Astrocyte of the cerebellum (primary cell): ENCODE data around the gene NFAT5.

Source experiments
- DNase-seq: peaks from one replicate; pipeline ENCODE4 v3.0.0-alpha.2; 2011; ENCODE audit warnings: low read depth
- H3K4me3 ChIP-seq: 2 replicates; pipeline ENCODE4 v1.5.1; 2011; ENCODE audit warnings: mild to moderate bottlenecking, low read depth, low read length, moderate library complexity
- CTCF ChIP-seq: IDR thresholded peaks from 2 replicates; pipeline ENCODE4 v1.5.1; 2012; ENCODE audit warnings: low read length, low read depth, moderate library complexity, mild to moderate bottlenecking; ENCODE audit errors: missing control alignments
- in situ Hi-C: cut with HindIII; loops from 2 replicates; pipeline ENCODE4 v1.10.0; 2017; ENCODE audit warnings: low sequenced_read_pairs

NFAT5 gene

GRCh38 chr16:69744363-69745231 is 178.8 kb downstream of the NFAT5 start:
- TF ChIP-seq CTCF = no peak
- in situ Hi-C loops = no loop called here
- H3K4me3 ChIP-seq = no peak overlapping the region
- DNase-seq = no peak

GRCh38 chr16:69745232-69745612 is 179.5 kb downstream of the NFAT5 start:
- no peak overlapping the region for H3K4me3 ChIP-seq
- TF ChIP-seq CTCF = no peak
- no peak for DNase-seq
- in situ Hi-C loops = no loop called here

DNA sequence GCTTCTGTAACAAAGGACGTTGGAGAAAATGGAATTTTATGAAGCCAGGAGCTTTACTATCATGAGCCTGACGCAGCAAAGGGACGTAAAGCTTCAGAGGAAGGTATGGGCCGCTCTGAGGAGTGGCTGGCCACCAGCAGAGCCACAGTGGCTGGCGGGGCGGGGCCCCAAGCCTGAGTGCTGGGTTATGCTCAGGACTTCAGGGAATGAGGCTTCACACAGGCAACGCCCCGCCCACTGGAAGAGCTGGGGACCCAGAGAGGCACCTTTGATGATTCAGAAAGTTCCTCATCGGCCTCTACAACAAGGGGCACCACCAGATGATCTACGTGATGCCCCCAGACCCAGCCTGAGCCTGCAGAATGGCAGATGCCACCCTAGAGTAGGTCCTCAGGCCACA is 180.2 kb downstream of the NFAT5 start:
- in situ Hi-C loops = no loop called here
- no peak for DNase-seq
- no peak overlapping the region for H3K4me3 ChIP-seq
- TF ChIP-seq CTCF = no peak

DNA sequence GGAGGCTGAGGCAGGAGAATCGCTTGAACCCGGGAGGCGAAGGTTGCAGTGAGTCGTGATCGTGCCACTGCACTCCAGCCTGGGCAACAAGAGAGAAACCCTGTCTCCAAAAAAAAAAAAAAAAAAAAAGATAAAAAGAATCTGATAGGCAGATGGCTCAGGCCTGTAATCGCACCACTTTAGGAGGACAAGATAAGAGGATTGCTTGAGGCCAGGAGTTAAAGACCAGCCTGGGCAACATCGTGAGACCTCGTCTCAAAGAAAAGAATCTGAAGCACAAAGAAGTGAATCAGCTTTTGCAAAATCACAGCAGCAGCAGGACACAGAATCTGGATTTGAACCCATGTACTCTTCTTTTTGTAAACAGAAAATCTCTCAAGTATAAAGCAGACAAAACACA is 181.3 kb downstream of the NFAT5 start:
- TF ChIP-seq CTCF = no peak
- in situ Hi-C loops = no loop called here
- no peak overlapping the region for H3K4me3 ChIP-seq
- no peak for DNase-seq

DNA sequence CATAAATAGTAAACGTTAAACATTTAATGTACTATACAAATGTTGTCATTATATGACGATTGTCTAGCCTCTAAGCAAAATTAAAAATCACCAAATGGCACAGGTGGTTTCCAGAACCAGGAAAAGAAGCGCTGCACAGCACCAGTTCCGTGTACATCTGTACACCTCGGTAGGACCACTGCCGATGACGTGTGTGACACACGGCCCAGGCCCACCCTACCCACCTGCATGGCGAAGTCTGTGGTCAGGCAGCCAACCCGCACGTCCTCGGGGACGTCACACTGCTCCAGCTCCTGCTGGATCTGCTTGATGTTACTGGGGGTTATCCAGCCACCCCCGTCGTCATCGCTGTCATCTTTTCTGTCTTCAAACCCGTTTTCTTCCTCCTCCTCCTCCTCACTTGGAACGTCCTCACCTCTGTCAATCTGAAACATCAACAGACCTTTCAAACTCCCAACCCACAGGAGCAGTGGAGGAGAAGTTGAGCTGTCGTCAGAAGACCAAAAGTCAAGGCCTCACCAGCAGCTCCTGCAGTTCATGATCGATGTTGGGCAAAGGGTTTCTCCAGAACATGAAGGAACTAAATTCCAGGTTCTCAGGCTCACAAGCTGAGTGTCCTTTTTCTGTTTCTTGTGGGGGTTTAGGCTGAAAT is 183.1 kb downstream of the NFAT5 start:
- H3K4me3 ChIP-seq = no peak overlapping the region
- in situ Hi-C loops = no loop called here
- no peak for DNase-seq
- no peak for TF ChIP-seq CTCF

DNA sequence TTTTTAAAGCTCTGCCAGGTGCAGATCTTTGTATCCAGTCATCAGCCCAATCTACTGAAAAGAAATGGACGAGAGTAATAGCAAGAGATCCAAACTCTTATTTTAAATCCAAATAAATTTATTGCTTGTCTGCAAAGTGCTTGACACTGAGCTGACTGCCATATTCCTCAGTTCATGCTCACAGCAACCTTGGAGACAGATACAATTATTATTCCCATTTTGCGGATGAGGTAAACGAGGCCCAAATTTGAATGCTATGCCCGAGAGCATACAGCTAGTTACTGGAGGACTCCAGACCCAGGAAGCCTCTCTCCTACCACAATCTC is 188.3 kb downstream of the NFAT5 start:
- in situ Hi-C loops = loop anchor here (25.0 kb wide), 1 partner anchor 342 kb away; the partner anchor contains the start of gene CYB5B
- peak overlapping the region; percentile 98 for H3K4me3 ChIP-seq
- no peak for DNase-seq
- TF ChIP-seq CTCF = no peak
